ENCODE data around the gene HOMER2. TPM values are rescaled to one million over a fixed set of nuclear protein-coding genes. Genes with fewer than 3 reads are reported as not detected.

HOMER2 gene
- total RNA-seq, 1 experiment from 2014 or later, result 14.2 TPM

DNA sequence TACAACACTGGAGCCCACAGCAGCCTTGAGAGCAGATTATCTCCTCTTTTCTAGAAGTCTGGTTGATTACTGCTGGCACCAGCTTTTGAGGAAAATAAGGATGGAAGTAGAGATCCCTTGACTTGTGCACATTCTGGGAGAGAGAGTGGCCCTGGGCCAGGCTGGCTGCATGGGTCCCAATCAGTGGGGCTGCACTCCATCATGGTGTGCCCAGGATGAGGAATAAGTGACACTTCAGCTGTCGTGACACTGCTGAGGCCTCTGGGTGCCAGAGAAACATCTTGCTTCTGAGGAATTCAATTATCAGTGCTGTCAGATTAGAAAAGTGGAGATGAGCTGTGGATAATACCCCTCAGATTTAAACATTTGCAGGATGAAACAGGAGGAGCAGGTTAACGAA is 42.6 kb upstream of the HOMER2 start:
- Histone ChIP-seq H4K91ac (ENCODE audit: insufficient read length, low read depth, low read length) (no peak overlapping the region), H3K27ac (ENCODE audit: insufficient read length, low read depth, low read length) (no peak overlapping the region), H3K4me1 (ENCODE audit: insufficient read depth, low read length) (no peaks in the 10 kb centered on the region), H2BK5ac (ENCODE audit: insufficient read length, low read length) (no peak overlapping the region), H3K9ac (ENCODE audit: extremely low read depth, insufficient read length, low read length) (no peak overlapping the region), H3K4ac (ENCODE audit: low read depth, low read length) (no peak overlapping the region), H2BK20ac (ENCODE audit: low read depth, low read length, poor library complexity, severe bottlenecking) (no peak overlapping the region), H3K9me3 (ENCODE audit: control insufficient read depth, low read depth, low read length) (no peaks in the 10 kb centered on the region), H3T11ph (ENCODE audit: low read length) (no peak overlapping the region), H3K23ac (ENCODE audit: insufficient read length, low read depth, low read length) (no peak overlapping the region), H3K4me2 (ENCODE audit: insufficient read depth, insufficient read length, low read length) (no peak overlapping the region), H4K8ac (replicated peaks; ENCODE audit: insufficient read length, low read depth, low read length) (no peak overlapping the region), H2AK5ac (ENCODE audit: insufficient read length, low read length) (no peak overlapping the region), H2BK12ac (ENCODE audit: insufficient read length, low read depth, low read length) (no peak overlapping the region), H4K20me1 (ENCODE audit: control insufficient read depth, insufficient read depth, insufficient read length) (no peaks in the 10 kb centered on the region), H3K23me2 (ENCODE audit: insufficient read length, low read depth, low read length, poor library complexity, severe bottlenecking) (no peaks in the 10 kb centered on the region), H3K79me2 (ENCODE audit: insufficient read depth, low read length) (no peaks in the 10 kb centered on the region), H4K5ac (ENCODE audit: insufficient read length, low read depth, low read length) (no peak overlapping the region), H3K79me1 (ENCODE audit: insufficient read depth, low read depth, low read length, poor library complexity, severe bottlenecking) (no peaks in the 10 kb centered on the region), H2BK120ac (ENCODE audit: low read depth, low read length, poor library complexity, severe bottlenecking) (no peak overlapping the region), H3K18ac (ENCODE audit: insufficient read length, low read depth, low read length) (no peak overlapping the region), H2AFZ (ENCODE audit: low read length) (no peak overlapping the region), H3K56ac (ENCODE audit: insufficient read length, low read depth, low read length) (no peak overlapping the region), H2BK15ac (ENCODE audit: low read depth, low read length) (no peak overlapping the region), H3K14ac (ENCODE audit: insufficient read depth, low read length) (no peak overlapping the region), H3K27me3 (ENCODE audit: insufficient read depth, low read length) (no peaks in the 10 kb centered on the region)
- H3K27ac Mint-ChIP-seq, result no peak overlapping the region
- TF ChIP-seq, protein P1, sequence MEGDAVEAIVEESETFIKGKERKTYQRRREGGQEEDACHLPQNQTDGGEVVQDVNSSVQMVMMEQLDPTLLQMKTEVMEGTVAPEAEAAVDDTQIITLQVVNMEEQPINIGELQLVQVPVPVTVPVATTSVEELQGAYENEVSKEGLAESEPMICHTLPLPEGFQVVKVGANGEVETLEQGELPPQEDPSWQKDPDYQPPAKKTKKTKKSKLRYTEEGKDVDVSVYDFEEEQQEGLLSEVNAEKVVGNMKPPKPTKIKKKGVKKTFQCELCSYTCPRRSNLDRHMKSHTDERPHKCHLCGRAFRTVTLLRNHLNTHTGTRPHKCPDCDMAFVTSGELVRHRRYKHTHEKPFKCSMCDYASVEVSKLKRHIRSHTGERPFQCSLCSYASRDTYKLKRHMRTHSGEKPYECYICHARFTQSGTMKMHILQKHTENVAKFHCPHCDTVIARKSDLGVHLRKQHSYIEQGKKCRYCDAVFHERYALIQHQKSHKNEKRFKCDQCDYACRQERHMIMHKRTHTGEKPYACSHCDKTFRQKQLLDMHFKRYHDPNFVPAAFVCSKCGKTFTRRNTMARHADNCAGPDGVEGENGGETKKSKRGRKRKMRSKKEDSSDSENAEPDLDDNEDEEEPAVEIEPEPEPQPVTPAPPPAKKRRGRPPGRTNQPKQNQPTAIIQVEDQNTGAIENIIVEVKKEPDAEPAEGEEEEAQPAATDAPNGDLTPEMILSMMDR (conservative IDR thresholded peaks at IDR 0.05), result no peak
- H3K4me3 Mint-ChIP-seq, result no peak overlapping the region
- peaks cover 6 to 15% (median 12%) of the 10 kb centered on the region in 3 experiments; a peak in 6 of 7 replicates for H3K36me3 Mint-ChIP-seq (ENCODE audit: insufficient read depth in 1 of 3, low read depth in 3 of 3)
- DNase-seq, result no peak
- H3K9me3 Mint-ChIP-seq, result peaks cover 0 to 5% of the 10 kb centered on the region in 2 experiments; a peak in 2 of 5 replicates
- WGBS (ENCODE audit: extremely low coverage, insufficient read length, low lambda C conversion rate), result no CpG with 5 or more reads among the region's 2 CpGs
- H3K4me1 Mint-ChIP-seq, result peaks cover 0 to 1% of the 10 kb centered on the region in 2 experiments; a peak in 1 of 4 replicates
- peaks cover 2% of the 10 kb centered on the region; the same call in 1 of the 2 replicates for H3K27me3 Mint-ChIP-seq (ENCODE audit: low read depth)

All from H9 (cell line).